ENCODE data around the gene LTBP2. TPM values are rescaled to one million over a fixed set of nuclear protein-coding genes. Genes with fewer than 3 reads are reported as not detected.

LTBP2 gene
- total RNA-seq, 1 donor from 2014 or later, result 22.7 TPM

DNA sequence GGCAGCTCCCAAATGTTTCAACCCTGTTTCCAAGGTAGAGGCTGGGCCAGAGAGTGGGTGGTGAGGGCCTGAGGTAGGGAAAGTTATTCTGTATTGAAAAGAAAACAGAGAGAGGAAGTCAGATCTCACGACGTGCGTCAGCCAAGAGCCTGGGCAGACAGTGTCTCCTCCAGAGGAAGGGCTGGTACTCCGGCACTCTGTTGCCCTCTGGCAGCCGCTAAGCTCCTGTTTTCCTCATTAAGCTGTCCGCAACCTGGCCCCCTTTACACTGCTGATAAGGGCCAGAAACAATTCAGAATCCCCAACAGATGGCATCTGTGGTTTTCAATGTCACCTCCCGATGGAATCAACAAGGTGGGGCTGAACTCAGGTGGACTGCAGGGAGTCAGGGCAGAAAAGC is 26.0 kb upstream of the LTBP2 start:
- peak in 1 of 2 donors; percentile 74 for DNase-seq (ENCODE audit: low read depth in 2 of 2)

GRCh38 chr14:74637178-74637550 is 25.1 kb upstream of the LTBP2 start:
- DNase-seq (ENCODE audit: low read depth in 2 of 2), result no peak

- DNase-seq (ENCODE audit: low read depth in 2 of 2), result no peak
These were observed 24.6 kb upstream of the LTBP2 start for GRCh38 chr14:74636424-74637177.

DNA sequence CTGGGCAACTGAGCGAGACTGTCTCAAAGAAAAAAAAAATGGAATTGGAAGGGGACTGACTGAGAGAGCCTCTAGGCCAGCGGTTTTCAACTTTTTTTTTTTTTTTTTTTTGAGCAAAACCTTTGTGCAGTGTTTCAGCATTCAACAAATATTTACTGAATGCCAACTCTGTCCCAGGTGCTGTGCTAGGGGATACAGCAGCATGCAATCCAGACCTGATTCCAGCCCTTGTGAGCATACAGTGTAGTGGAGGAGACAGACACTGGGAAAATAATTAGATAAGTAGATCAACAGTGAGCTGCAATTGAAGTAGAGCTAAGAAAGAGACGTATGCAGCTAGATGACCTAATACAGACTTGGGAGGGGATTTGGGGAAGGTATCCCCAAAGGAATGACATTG is 23.8 kb upstream of the LTBP2 start:
- DNase-seq (ENCODE audit: low read depth in 2 of 2), result no peak

DNA sequence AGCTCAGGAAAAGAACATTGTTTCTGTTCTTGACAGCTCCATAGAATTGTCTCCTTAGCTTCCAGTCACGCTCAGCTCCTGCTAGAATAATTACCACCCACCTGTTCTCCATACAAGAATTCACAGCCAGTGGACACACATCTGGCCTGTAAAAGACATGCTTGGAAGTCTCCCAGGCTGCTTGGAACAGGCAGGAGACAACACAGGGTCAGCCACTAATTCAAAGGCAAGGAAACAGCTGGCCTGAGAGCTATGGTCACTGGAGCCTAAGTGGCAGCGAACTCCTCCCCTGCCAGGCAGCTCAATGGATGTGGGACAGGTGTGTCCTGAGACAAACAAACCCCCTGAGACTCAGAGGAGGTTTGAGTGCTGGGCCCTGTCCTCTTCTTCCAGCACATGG is 22.9 kb upstream of the LTBP2 start:
- DNase-seq (ENCODE audit: low read depth in 2 of 2), result no peak

DNA sequence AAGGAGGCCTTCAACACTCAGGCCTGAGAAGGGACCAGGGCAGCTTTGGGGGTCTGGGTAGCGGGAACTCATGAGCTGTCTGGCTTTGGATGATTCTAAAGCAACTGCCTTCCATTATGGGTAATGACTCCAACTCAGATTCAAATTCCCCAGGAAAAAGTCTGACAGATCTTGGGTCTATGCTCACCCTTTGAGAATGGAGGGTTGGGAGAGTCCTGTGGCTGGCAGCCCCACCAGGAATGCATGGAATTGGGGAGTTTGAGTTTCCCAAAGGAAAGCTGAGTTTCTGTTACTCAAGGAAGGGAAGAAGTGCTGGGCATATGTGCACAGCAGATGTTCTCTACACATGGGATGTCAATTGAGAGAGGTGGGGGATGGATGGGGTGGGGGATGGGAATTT is 22.4 kb upstream of the LTBP2 start:
- DNase-seq (ENCODE audit: low read depth in 2 of 2), result no peak

DNA sequence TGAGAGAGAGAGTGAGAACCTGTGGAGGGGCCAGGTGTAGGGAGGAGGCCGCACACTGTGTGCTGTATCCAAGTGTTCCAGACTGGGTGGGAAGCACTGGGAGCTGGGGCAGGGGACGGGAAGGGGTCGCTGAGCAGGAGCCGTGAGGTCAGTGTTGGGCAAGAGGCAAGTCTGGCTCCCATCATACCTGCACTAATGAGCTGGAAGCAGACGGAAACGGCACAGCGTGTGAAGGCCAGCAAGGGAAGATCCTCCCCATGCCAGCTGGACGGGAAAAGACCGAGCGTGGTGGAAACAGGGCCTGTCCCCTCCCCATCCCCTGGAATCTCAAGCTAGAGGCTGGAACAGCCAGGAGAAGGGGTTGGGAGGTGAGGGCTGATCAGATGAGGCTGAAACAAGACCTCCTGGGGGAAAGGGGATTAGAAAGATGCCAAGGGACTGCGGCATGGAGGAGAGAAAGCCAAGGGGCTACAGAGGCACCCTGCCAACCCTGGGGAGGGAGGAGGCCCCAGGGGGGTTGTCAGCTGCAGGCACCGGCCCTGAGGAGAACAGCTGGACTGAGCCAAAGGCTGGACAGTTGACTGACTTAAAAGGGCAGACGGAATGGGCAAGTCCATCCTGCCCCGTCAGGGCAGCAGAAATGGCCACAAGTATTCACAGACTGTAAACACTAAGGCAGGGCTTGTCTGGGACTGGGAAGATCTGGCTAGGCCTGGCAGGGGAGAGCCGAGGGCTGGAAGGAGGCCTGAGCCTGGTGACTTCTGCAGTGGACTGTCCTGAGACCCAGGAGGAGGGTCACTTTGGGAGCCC is 19.0 kb upstream of the LTBP2 start:
- DNase-seq (ENCODE audit: low read depth in 2 of 2), result no peak

DNA sequence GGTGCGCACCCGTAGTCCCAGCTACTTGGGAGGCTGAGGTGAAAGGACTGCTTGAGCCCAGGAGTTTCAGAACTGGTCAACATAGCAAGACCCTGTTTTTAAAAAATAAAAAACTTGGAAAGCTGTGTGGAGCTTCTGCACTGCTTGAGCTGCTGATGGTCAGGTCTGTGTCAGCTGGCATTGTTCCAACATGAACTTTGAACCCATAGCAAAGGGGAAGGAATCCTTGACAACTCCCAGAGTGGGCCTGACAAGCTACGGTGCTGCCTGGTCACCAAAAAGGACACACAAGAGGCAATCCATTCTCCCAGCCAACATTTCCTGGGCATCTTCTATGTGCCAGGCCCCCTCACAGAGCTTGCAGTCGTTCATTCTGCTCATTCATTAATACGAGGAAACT is 16.4 kb upstream of the LTBP2 start:
- DNase-seq (ENCODE audit: low read depth in 2 of 2), result no peak

GRCh38 chr14:74627076-74627475 is 15.0 kb upstream of the LTBP2 start:
- no peak for DNase-seq (ENCODE audit: low read depth in 2 of 2)

DNA sequence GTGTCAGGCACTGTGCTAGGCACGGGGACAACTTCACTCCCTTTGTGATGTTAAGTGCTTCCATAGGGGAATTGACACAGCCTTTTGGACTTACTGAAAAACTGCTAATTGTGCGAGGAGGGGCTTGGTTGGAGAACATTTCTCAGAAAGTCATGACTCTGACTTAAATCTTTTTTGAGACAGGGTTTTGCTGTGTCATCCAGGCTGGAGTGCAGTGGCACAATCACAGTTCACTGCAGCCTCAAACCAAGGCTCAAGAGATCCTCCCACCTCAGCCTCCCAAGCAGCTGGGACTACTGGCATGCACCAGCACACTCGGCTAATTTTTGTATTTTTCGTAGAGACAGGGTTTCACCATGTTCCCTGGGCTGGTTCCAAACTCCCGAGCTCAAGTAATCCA is 10.2 kb upstream of the LTBP2 start:
- DNase-seq (ENCODE audit: low read depth in 2 of 2), result no peak

DNA sequence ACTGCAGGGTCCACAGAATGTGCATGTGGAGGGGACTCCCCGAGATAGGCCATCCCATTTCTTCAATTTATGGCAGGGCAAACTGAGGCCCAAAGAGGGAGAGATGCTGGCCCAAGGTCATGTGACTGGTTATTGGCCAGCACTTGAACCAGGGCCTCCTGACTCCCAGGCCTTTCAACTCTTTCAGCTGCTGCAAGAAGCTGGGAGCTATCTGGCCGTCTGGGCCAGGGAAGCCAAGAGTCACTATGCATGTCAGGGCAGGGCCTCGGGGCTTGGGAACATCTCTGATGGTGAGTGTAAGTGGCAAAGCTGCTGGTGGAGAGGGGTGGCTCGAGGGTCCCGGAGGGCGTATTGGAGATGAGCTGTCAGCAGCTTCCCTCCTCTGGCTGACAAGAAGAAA is 9.5 kb upstream of the LTBP2 start:
- DNase-seq (ENCODE audit: low read depth in 2 of 2), result no peak

- no peak for DNase-seq (ENCODE audit: low read depth in 2 of 2)
These were observed 8.9 kb upstream of the LTBP2 start for GRCh38 chr14:74620923-74621322.

DNA sequence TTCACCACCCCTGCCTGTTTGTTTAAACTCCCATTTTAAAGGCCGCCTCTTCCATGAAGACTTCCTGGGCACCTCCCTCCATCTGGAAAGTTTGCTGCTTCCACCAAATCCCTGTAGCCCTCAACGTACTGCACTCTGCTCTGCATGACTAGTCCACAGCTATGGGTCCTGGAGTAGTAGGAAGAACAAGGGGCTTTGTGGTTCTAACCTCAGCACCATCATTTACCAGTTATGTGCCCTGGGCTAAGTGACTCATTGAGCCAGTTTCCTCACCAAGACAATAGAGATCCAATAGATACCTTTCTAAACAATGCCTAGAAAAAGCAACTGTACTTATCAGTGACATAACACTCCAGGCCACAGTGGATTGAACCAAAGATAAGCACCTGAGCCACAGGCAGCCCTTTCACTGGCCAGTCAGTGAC is 8.5 kb upstream of the LTBP2 start:
- peak; percentile 59 to 97 for DNase-seq (ENCODE audit: low read depth in 2 of 2)

- DNase-seq (ENCODE audit: low read depth in 2 of 2), result peak in 1 of 2 donors; percentile 84
These were observed 7.7 kb upstream of the LTBP2 start for GRCh38 chr14:74619672-74620131.

- DNase-seq (ENCODE audit: low read depth in 2 of 2), result peak in 1 of 2 donors; percentile 90
These were observed 6.3 kb upstream of the LTBP2 start for GRCh38 chr14:74618078-74618952.

DNA sequence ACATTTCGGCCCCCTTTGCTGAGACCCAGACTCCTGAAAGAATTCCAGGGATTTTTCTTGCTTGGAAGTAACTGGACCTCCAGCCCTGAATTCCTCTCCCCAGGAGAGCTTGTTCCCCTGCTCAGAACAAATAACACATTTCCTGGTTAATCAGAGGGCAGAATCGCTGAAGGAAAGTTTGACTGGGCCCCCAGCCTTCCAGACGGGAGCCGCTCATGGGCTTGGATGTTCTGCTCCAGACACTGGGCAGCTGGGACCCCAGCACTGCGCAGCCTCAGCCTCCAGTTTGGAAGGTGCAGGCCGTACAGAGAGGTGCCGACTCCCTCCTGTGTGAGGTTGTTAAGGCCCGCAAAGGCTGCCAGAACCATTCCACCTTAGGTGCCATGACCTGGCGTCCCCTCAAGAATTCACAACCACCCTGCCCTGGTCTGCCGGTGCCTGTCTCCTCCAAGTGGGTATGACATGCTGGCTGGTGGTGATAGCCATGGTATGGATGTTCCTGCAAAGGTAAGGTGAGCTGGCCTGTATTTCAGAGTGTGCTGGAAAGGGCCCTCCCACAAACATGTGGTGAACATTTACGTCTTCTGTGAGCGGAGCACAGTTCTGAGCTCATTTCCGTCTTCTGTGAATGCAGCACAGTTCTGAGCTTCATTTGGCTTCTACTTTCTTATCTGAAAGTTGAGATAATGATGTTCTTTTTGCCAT is 5.1 kb upstream of the LTBP2 start:
- peak in 1 of 2 donors; percentile 62 for DNase-seq (ENCODE audit: low read depth in 2 of 2)

- peak in 1 of 2 donors; percentile 90 for DNase-seq (ENCODE audit: low read depth in 2 of 2)
These were observed 4.5 kb upstream of the LTBP2 start for GRCh38 chr14:74616507-74616906.

GRCh38 chr14:74615735-74616134 is 3.7 kb upstream of the LTBP2 start:
- no peak for DNase-seq (ENCODE audit: low read depth in 2 of 2)

DNA sequence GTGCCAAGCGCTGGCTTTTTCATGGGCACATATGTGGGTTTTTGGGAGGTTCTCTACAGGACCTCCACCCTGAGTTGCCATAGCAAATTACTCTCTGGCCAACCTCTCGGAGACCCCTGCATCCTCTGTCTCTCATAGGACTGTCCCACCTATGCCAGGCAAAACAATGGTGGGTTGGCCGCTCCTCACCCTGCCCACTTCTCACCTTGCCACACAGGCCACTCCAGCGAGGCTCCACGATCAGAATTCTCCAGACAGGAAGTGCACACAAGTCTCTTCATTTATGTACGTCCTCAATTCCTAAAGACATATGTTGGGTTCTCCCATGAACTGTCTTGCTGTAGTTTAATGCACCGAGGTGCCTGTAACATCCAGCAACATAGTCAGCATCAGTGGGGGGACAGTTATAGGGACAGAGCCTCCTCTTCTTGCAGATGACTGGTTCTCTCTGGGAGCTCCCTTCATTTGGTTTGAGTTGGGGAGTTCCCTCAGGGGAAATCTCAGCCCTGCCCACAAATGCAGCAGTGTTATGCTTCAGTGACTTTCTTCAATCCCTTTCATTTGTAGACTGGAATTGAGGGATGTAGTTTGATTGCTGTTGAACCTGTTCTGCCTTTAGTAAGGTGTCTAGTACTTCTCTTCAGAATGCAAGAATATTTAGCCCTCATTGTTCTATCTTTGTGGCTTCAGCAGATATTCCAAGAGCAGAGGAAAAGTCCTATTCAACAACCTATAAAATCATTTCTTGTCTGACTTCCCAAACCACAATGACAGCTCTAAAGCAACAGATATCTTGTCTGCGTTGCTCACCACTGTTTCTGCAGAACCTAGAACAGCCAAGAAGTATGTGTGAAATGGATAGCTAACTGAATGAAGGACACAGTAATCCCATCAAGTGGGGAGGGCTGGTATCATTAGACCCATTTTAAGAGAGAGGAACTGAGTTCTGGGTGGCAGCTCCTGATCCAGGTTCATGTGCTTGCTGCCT is 2.8 kb upstream of the LTBP2 start:
- DNase-seq (ENCODE audit: low read depth in 2 of 2), result no peak
